Measurements from ENCODE around the gene CACNA1C.

GRCh38 chr12:2664721-2665577, 612.2 kb downstream of the CACNA1C start:
- TF ChIP-seq, protein P1, sequence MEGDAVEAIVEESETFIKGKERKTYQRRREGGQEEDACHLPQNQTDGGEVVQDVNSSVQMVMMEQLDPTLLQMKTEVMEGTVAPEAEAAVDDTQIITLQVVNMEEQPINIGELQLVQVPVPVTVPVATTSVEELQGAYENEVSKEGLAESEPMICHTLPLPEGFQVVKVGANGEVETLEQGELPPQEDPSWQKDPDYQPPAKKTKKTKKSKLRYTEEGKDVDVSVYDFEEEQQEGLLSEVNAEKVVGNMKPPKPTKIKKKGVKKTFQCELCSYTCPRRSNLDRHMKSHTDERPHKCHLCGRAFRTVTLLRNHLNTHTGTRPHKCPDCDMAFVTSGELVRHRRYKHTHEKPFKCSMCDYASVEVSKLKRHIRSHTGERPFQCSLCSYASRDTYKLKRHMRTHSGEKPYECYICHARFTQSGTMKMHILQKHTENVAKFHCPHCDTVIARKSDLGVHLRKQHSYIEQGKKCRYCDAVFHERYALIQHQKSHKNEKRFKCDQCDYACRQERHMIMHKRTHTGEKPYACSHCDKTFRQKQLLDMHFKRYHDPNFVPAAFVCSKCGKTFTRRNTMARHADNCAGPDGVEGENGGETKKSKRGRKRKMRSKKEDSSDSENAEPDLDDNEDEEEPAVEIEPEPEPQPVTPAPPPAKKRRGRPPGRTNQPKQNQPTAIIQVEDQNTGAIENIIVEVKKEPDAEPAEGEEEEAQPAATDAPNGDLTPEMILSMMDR (IDR thresholded peaks at IDR 0.05; ENCODE audit: borderline replicate concordance, extremely low read depth, low read length, poor library complexity, severe bottlenecking): no peak
- TF ChIP-seq EZH2 (IDR thresholded peaks at IDR 0.05; ENCODE audit: borderline replicate concordance, low read depth, low read length, severe bottlenecking): no peak

All from DND-41 (cell line).